ENCODE results near the gene PLA2G2F. TPM values are rescaled to one million over a fixed set of nuclear protein-coding genes. Genes with fewer than 3 reads are reported as not detected.

The PLA2G2F gene
- total and polyA plus RNA-seq, 2 of the 8 experiments (the other 6 are each of a cell fraction or from before 2014, with no cell fraction given): not detected

- TF ChIP-seq EP300 (IDR thresholded peaks at IDR 0.05; ENCODE audit: borderline replicate concordance in 1 of 2, low read depth in 2 of 2, low read length in 2 of 2): no peak
- TF ChIP-seq SP2 (IDR thresholded peaks at IDR 0.05; ENCODE audit: low read length): no peak
- no peak for TF ChIP-seq POLR2A (IDR thresholded peaks at IDR 0.05; ENCODE audit: control extremely low read depth in 1 of 2, low read depth in 2 of 2, low read length in 2 of 2)
- no peak for TF ChIP-seq TEAD4 (IDR thresholded peaks at IDR 0.05; ENCODE audit: low read depth, low read length)
- no peak for TF ChIP-seq CBX8 (IDR thresholded peaks at IDR 0.05; ENCODE audit: borderline replicate concordance, low read depth, low read length)
- TF ChIP-seq POLR2AphosphoS5 (IDR thresholded peaks at IDR 0.05; ENCODE audit: low read depth, low read length): no peak
- TF ChIP-seq CBX5 (IDR thresholded peaks at IDR 0.05; ENCODE audit: low read depth, low read length): no peak
Measured at GRCh38 chr1:20119347-20119746, 19.8 kb upstream of the PLA2G2F start, which contains the start of gene PLA2G2D (continued).
